Thyroid gland (tissue), 4 donors: ENCODE measurements around the gene TGFBR3. TPM values are rescaled to one million over a fixed set of nuclear protein-coding genes. Genes with fewer than 3 reads are reported as not detected.

Experiments
- DNase-seq, 2 donors: peaks; one replicate each; pipeline ENCODE4 v3.0.0-alpha.2; 2019
- H3K27ac ChIP-seq, 3 donors: fragments of 200-600 bp; sonication (generic); 1 replicate in 2 of 3; 2 replicates in 1 of 3; pipeline ENCODE4 v1.5.1; 2016 to 2019; ENCODE audit warnings: mild to moderate bottlenecking in 1 of 3, moderate library complexity in 1 of 3
- H3K27me3 ChIP-seq: fragments of 200-600 bp; sonication (generic); one replicate; pipeline ENCODE4 v1.5.1; 2019
- H3K36me3 ChIP-seq, 2 donors: fragments of 200-600 bp; sonication (generic); one replicate each; pipeline ENCODE4 v1.5.1; 2016 to 2019
- H3K4me1 ChIP-seq, 2 donors: fragments of 200-600 bp; sonication (generic); one replicate each; pipeline ENCODE4 v1.5.1; 2017 to 2019
- H3K4me3 ChIP-seq, 3 donors: fragments of 200-600 bp; sonication (generic); replicated peaks in 1 of 3; 1 replicate in 2 of 3; 2 replicates in 1 of 3; pipeline ENCODE4 v1.5.1; 2016; ENCODE audit warnings: mild to moderate bottlenecking in 1 of 3
- H3K9me3 ChIP-seq: fragments of 200-600 bp; sonication (generic); one replicate; pipeline ENCODE4 v1.5.1; 2017
- CTCF ChIP-seq, 6 experiments: fragments of 200-600 bp in 3 of 6; fragments of 450-650 bp in 3 of 6; sonication (generic) in 3 of 6; IDR thresholded peaks; one replicate each; pipeline ENCODE4 v1.5.1; 2016 to 2019; ENCODE audit warnings: antibody characterized with exemption in 6 of 6, mild to moderate bottlenecking in 2 of 6, inconsistent platforms in 1 of 6, moderate library complexity in 1 of 6
- POLR2A ChIP-seq, 2 donors: fragments of 450-650 bp; IDR thresholded peaks; one replicate each; pipeline ENCODE4 v1.6.1; 2017; ENCODE audit warnings: antibody characterized with exemption in 2 of 2, mild to moderate bottlenecking in 2 of 2, moderate library complexity in 1 of 2
- WGBS, 2 donors: methylation state at CpG; one replicate each; pipeline ENCODE4 v1.1.5; 2017; 5-methylcytosine and 5-hydroxymethylcytosine counted together
- intact Hi-C: fragments of 100-400 bp; cut with DNase I; formaldehyde crosslinking; loops from one replicate; pipeline ENCODE4 v1.15.1; 2023
- total RNA-seq, 4 donors: library from RNA; depleted of rRNA; stranded (reverse); fragments of >200 nt; gene quantifications; one replicate each; pipeline ENCODE4 v1.2.3, GENCODE V29; 2016

The TGFBR3 gene
- total RNA-seq, 4 donors from 2014 or later, result 37.2 to 223 (median 106) TPM

GRCh38 chr1:91884459-91885212, 1.3 kb downstream of the TGFBR3 start:
- peak overlapping the region; percentile 89 to 96 (median 93) for H3K27ac ChIP-seq
- H3K27me3 ChIP-seq, result no peaks in the 10 kb centered on the region
- H3K36me3 ChIP-seq, result no peaks in the 10 kb centered on the region
- 13 to 15% methylated on average over 22 of the region's 22 CpGs for WGBS, 2 donors
- intact Hi-C loops, result loop anchor here (10.0 kb wide), 1 partner anchor 140 kb away; no protein-coding TSS in a partner anchor
- DNase-seq, result peak; percentile 34 to 45
- H3K4me3 ChIP-seq, result peak overlapping the region; percentile 57 to 83 (median 60)
- no peaks in the 10 kb centered on the region for H3K9me3 ChIP-seq
- TF ChIP-seq CTCF (IDR thresholded peaks at IDR 0.05), result no peak
- no peak for TF ChIP-seq POLR2A (IDR thresholded peaks at IDR 0.05)
- peaks cover 5 to 12% of the 10 kb centered on the region in 2 donors for H3K4me1 ChIP-seq

DNA sequence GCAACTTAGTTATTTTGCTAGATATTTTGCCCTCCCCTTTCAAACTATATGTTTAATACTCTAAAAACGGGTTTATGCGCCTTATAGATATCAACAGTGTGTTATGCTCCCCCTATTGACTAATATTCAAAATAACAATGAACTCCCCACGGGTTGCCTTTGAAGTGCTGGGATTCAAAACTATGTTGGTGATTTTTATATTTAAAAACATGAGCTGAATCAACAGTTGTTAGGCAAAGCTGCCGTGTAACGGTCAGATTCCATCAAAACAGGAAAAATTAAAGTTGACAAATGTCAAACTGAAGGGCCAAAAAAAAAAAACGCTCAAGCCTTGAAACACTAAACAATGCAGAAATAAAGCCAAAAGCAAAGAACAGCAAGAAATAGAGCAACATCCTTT, 2.5 kb downstream of the TGFBR3 start:
- Histone ChIP-seq H3K4me1 (peaks cover 11 to 15% of the 10 kb centered on the region in 2 donors), H3K4me3 (peak overlapping the region in 1 of 3 donors; percentile 83), H3K27me3 (no peaks in the 10 kb centered on the region), H3K9me3 (no peaks in the 10 kb centered on the region), H3K36me3 (no peaks in the 10 kb centered on the region), H3K27ac (peak overlapping the region in 2 of 3 donors; percentile 12 to 93)
- intact Hi-C loops, result loop anchor here (10.0 kb wide), 1 partner anchor 139 kb away; no protein-coding TSS in a partner anchor
- 39 to 49% methylated on average over 6 of the region's 6 CpGs for WGBS, 2 donors
- no peak for DNase-seq
- TF ChIP-seq CTCF (IDR thresholded peaks at IDR 0.05), result peak in 3 of 6 experiments; percentile 35 to 47 (median 46)
- no peak for TF ChIP-seq POLR2A (IDR thresholded peaks at IDR 0.05)

DNA sequence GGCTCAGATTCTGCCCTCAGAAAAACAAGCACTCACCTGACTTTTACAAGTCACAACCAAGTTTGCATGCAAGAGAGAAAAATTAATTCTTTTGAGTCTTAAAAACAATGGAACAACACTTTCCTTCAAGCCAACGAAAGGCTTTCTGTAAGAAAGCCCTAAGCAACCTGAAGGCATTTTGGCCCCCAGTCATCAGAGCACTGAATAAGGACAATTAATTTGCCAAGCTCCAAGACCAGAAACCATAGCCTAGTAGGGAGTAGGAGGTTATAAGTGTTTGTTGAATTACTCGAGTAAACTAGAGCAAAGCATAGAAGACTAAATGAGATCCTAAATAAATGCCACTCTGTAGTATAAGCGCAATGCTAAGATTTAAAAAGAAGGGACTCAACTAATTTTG, 4.7 kb downstream of the TGFBR3 start:
- Histone ChIP-seq H3K9me3 (no peaks in the 10 kb centered on the region), H3K4me1 (peaks cover 11 to 15% of the 10 kb centered on the region in 2 donors), H3K4me3 (no peak overlapping the region), H3K27ac (no peak overlapping the region), H3K27me3 (no peaks in the 10 kb centered on the region), H3K36me3 (no peaks in the 10 kb centered on the region)
- DNase-seq, result no peak
- no peak for TF ChIP-seq POLR2A (IDR thresholded peaks at IDR 0.05)
- no peak for TF ChIP-seq CTCF (IDR thresholded peaks at IDR 0.05)
- intact Hi-C loops, result loop anchor here (10.0 kb wide), 1 partner anchor 136 kb away; no protein-coding TSS in a partner anchor
- 89 to 95% methylated on average over 3 of the region's 3 CpGs for WGBS, 2 donors

GRCh38 chr1:91879733-91880132, 6.2 kb downstream of the TGFBR3 start:
- Histone ChIP-seq H3K27ac (no peak overlapping the region), H3K36me3 (no peaks in the 10 kb centered on the region), H3K4me1 (peaks cover 15 to 16% of the 10 kb centered on the region in 2 donors), H3K27me3 (no peaks in the 10 kb centered on the region), H3K4me3 (no peak overlapping the region), H3K9me3 (no peaks in the 10 kb centered on the region)
- intact Hi-C loops, result loop anchor here (10.0 kb wide), 1 partner anchor 135 kb away; no protein-coding TSS in a partner anchor
- TF ChIP-seq POLR2A (IDR thresholded peaks at IDR 0.05), result no peak
- no peak for TF ChIP-seq CTCF (IDR thresholded peaks at IDR 0.05)
- no peak for DNase-seq

GRCh38 chr1:91877574-91878208, 8.3 kb downstream of the TGFBR3 start:
- peaks cover 8 to 19% of the 10 kb centered on the region in 2 donors for H3K4me1 ChIP-seq
- no peak for DNase-seq
- intact Hi-C loops, result no loop called here
- H3K4me3 ChIP-seq, result no peak overlapping the region
- no peaks in the 10 kb centered on the region for H3K9me3 ChIP-seq
- H3K36me3 ChIP-seq, result no peaks in the 10 kb centered on the region
- H3K27me3 ChIP-seq, result no peaks in the 10 kb centered on the region
- no peak for TF ChIP-seq CTCF (IDR thresholded peaks at IDR 0.05)
- 74 to 86% methylated on average over 5 of the region's 5 CpGs for WGBS, 2 donors
- no peak overlapping the region for H3K27ac ChIP-seq
